ENCODE results near the gene ZNF486.
A peak's percentile ranks its signal among the peaks of the same experiment; 100 is the strongest.
"Not testable (repeated sequence)": the region's sequence is repeated elsewhere in the genome, so short reads cannot be mapped to it uniquely, and the experiment has no call there.

Gene ZNF486

DNA sequence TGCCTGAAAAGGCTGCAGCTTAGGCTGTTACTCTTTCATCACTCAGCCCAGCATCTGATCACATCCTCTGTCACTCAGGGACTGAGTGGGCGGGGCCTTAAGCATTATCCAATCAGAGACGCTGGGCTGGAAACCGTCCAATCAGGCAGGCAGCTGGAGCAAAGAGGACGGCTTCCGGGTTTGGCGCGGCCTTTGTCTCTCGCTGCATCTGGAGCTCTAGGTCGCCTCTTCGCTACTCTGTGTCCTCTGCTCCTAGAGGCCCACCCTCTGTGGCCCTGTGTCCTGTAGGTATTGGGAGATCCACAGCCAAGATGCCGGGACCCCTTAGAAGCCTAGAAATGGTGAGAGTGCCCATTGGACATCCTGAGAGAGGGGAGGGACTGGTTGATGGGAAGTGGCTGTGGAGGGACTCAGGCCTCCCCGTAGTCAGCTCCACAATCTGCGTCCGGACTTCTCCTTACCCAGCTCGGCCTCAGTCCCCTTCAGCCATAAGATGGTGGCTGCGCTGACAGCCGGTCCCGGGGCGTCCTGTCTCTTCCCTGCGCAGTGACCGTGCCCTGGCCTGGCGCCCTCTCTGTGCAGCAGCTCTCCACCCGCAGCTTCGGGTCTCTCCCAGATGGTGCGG lies at the start of gene ZNF486:
TSS of gene ZNF486 (plus strand) at position 195 of the 625 bp plus-strand sequence. CDS start at position 312, 117 bp downstream.
- DNase-seq = peak; percentile 99

DNA sequence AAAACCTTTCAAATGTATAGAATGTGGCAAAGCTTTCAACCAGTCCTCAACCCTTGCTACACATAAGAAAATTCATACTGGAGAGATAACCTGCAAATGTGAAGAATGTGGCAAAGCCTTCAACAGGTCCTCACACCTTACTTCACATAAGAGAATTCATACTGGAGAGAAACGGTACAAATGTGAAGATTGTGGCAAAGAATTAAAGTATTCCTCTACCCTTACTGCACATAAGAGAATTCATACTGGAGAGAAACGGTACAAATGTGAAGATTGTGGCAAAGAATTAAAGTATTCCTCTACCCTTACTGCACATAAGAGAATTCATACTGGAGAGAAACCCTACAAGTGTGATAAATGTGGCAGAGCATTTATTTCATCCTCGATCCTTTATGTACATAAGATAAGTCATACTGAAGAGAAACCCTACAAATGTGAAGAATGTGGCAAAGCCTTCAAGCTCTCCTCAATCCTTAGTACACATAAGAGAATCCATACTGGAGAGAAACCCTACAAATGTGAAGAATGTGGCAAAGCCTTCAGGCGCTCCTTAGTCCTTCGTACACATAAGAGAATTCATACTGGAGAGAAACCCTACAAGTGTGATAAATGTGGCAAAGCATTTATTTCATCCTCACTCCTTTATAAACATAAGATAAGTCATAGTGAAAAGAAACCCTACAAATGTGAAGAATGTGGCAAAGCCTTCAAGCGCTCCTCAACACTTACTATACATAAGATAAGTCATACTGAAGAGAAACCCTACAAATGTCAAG lies 48.8 kb upstream of the ZNF486 start:
- not testable (repeated sequence) for DNase-seq

DNA sequence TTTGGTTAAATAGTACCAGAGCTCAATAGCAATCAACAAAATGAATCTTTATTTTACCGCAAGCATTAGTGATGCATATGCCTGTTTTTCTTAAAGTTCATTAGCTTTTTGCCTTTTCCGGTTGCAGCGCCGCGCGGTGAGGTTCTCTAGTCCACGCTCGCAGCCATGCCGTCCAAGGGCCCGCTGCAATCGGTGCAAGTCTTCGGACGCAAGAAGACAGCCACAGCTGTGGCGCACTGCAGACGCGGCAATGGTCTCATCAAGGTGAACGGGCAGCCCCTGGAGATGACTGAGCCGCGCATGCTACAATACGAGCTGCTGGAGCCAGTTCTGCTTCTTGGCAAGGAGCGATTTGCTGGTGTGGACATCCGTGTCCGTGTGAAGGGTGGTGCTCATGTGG lies 42.1 kb upstream of the ZNF486 start:
- no peak for DNase-seq

DNA sequence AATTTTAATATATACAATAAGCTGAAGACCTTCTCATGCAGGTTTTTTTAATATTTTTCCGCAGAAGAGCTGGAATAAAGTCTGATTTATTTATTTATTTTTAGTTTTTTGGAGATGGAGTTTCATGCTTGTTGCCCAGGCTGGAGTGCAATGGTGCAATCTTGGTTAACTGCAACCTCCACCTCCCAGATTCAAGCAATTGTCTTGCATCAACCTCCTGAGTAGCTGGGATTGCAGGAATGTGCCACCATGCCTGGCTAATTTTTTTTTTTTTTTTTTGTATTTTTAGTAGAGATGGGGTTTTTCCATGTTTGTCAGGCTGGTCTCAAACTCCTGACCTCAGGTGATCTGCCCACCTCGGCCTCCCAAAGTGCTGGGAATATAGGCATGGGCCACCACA lies 34.1 kb upstream of the ZNF486 start:
- not testable (repeated sequence) for DNase-seq

DNA sequence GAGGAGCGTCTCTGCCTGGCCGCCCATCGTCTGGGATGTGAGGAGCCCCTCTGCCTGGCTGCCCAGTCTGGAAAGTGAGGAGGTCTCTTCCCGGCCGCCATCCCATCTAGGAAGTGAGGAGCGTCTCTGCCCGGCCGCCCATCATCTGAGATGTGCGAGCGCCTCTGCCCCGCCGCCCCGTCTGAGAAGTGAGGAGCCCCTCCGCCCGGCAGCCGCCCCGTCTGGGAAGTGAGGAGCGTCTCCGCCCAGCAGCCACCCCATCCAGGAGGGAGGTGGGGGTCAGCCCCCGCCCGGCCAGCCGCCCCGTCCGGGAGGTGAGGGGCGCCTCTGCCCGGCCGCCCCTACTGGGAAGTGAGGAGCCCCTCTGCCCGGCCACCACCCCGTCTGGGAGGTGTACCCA lies 29.3 kb upstream of the ZNF486 start:
- not testable (repeated sequence) for DNase-seq

DNA sequence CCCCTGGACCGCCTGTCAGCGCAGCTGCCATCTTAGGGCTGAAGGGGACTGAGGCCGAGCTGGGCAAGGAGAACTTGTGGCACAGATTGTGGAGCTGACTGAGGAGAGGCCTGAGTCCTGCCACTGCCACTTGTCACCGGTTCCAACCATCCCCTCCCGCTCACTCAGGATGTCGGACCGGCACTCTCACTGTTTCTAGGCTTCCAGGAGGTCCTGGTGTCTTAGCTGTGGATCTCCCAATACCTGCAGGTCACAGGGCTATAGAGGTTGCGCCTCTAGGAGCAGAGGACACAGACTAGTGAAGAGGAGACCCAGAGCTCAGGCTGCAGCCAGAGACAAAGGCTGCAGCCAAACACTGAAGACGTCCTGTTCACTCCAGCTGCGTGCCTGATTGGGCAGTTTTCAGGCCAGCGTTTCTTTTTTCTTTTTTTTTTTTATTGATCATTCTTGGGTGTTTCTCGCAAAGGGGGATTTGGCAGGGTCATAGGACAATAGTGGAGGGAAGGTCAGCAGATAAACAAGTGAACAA lies 15.3 kb upstream of the ZNF486 start:
- no peak for DNase-seq

DNA sequence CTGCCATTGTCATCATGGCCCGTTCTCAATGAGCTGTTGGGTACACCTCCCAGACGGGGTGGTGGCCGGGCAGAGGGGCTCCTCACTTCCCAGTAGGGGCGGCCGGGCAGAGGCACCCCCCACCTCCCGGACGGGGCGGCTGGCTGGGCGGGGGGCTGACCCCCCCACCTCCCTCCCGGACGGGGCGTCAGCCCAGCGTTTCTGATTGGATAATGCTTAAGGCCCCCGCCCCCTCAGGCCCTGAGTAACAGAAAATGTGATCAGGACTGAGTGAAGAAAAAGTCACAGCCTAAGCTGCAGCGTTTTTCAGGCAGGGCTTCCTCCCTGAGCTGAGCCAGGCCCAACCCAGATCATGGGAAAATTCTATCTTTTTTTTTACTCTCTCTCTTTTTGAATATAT lies 14.5 kb upstream of the ZNF486 start:
- not testable (repeated sequence) for DNase-seq

DNA sequence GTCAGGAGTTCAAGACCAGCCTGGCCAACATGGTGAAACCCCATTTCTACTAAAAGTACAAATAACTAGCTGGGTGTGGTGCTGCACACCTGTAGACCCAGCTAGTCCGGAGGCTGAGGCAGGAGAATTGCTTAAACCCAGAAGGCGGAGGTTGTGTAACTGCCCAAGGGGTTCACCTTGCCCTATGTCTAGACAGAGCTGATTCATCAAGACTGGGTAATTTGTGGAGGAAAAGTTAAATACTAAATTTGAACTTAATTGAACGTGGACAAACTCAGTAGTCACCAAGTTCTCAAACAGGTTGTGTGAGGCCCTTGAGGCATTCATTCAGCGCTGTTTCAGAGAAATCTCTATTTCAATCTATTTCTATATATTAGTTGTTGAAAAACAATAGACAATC lies 13.7 kb upstream of the ZNF486 start:
- DNase-seq = no peak

DNA sequence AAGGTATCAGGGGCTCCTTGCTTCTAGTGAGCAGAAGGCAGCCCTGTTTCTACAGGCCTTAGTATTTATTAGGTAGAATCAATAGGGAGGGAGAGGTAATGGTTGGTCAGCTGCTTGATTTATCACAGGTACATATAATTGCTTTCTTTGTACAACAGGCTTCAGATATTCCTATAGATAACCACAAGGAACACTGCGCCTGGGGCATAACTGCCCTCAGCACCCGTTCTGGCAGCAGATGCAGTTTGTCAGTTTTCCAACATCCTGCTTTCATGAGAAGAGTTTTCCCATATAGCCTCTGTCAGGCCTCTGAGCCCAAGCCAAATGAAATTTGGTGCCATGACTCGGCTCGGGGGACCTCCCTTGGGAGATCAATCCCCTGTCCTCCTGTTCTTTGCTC lies 12.4 kb upstream of the ZNF486 start:
- no peak for DNase-seq

DNA sequence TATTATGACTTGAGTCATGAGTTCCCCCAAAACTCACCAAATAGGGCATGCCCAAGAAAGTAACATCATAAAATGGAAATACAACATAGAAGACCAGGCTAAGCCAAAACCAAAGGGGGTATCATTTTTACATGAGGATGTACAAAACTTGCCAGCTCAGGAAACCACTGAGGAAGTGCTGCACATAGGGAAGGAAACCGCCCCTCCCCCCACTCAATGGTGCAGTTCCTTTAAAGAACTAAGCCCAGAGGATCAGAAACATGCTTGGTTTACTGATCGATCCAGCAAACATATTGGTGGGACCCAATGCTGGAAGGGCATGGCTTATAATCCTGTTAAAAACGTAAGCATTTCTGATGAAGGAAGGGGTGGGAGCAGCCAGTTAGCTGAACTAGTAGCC lies 4.2 kb upstream of the ZNF486 start:
- DNase-seq = no peak

DNA sequence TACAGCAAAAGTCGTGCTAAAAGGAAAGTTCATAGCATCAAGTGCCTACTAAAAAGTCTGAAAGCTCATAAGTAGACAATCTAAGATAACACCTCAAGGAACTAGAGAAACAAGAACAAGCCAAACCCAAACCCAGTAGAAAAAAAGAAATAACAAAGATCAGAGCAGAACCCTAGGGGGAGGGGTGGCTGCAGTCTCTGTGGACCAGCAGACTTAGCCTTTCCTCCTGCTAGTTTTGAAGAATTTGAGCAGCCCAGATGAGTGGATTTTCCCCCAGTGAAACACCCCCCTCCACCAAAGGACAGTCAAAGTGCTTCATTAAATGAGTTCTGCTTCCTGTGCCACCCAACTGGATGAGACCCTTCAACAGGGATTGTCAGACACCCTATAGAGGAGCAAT lies 2.6 kb upstream of the ZNF486 start:
- DNase-seq = no peak

DNA sequence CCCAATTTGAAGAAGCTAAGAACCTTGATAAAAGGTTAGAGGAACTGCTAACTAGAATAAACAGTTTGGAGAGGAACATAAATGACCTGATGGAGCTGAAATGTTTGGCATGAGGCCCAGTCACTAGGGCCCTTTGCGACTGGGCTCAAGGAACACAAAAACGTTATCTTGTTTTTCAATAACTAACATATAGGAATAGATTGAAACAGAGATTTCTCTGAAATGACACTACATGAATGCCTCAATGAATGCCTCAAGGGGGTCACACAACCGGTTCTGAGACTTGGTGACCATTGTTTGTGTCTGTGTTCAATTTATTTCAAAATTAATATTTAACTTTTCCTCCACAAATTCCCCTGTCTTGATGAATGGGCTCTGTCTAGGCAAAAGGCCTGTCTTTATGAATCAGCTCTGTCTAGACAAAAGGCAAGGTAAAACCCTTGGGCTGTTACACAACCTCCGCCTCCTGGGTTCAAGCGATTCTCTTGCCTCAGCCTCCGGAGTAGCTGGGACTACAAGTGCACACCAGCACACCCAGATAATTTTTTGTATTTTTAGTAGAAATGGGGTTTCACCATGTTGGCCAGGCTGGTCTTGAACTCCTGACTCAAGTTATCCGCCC lies 932 bp upstream of the ZNF486 start:
- DNase-seq = no peak

DNA sequence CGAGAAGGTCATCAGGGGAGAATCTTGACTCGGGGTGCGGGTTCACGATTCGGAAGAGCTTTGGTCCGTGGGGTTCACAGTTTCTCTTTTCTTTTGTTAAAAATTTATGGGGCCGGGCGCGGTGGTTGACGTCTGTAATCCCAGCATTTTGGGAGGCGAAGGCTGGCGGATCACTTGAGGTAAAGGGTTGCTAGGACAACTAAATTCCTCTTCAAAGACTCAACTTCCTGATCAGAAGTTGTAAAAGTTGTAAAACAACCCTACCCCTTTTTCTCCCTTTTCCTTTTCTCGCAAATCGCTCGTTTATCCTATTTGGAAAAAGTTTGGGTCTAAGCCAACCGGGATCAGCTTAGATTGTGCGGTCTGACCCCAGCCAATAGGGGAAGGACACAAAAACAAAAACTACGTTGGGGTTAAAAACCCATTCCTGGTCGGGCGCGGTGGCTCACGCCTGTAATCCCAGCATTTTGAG lies 673 bp downstream of the ZNF486 start:
- DNase-seq = no peak

DNA sequence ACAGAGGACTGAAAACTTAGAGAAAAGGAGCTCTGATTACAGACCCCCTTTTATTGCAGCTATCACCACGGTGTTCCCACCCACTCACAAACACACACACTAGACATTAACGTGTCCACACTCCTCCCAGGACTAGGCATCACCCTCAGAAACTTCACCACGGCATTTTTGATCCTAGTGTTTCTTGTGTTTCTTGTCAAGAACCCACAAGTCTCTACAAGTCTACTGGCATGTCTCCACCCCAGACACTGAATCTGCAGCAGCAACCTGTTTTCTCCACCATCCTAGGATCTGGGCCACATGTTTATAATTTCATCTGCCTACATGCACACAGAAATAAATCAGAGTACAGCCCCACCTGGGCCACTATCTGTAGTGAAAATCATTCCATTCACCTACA lies 4.3 kb downstream of the ZNF486 start:
- no peak for DNase-seq

DNA sequence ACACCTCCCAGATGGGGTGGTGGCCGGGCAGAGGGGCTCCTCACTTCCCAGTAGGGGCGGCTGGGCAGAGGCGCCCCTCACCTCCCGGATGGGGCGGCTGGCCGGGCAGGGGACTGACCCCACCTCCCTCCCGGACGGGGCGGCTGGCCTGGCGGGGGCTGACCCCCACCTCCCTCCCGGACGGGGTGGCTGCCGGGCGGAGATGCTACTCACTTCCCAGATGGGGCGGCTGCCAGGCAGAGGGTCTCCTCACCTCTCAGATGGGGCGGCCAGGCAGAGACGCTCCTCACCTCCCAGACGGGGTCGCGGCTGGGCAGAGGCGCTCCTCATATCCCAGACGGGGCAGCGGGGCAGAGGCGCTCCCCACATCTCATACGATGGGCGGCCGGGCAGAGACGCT lies 8.8 kb downstream of the ZNF486 start:
- not testable (repeated sequence) for DNase-seq

DNA sequence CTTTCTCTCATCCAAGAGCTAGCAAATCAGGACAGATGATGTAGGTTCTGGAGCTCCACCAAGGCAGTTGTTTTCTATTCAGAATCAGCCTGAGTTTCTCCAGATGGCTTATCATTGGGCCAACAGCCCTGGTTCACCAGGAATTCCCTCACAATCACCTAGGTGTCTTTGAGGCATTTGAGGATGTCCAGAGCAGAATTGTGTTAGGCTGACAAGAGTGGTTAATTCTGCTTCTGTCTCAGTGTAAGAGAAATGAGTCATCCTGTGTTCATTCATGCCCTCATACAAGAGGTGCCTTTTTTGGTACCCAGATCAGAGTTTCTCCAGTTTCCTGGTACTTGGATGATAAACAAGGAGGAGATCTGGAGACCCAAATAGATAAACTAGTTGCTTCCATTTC lies 12.9 kb downstream of the ZNF486 start:
- DNase-seq = peak; percentile 67

DNA sequence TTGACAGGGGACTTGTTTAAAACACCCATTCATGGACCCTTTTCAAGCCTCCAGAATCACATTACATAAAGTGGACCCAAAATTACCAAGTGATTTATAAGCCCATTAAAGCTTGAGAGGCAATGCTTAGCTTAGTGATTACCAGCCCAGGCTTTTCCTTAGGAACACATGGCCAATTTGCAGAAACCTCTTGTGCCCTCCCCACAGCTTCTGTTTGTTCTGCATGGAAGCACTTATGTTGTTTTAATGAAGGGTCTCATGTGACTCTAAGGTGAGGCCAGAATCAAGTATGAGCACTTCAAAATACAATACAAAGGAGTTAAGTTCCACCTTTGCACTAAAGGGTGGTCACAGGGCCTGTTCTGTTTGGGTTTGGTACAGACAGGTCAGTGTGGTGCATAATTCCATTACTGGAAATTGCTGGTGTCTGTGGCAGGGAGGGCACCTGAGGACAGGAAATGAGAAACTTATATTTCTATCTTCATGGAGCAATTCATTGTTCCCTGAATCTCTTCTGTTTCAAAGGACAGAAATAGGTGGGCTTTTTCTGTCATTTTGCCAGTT lies 15.3 kb downstream of the ZNF486 start:
- no peak for DNase-seq

DNA sequence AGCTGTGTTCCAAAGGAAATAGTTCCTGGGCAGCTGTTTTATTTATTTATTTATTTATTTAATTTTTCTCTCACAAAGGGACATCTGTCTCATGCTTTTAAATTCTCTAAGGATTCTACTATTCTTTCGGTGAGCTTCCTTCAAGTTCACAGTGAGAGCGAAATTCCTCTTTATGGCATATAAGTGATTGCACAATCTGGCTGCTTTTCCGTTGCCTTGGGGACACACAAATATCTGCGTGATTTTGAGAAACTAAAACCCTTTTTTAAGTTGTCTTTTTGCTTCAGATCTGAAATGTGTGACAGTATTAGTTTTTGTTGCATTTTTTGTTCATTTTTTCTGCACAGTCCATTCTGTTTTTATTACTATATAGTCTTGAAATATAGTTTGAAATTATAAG lies 19.2 kb downstream of the ZNF486 start:
- DNase-seq = no peak

DNA sequence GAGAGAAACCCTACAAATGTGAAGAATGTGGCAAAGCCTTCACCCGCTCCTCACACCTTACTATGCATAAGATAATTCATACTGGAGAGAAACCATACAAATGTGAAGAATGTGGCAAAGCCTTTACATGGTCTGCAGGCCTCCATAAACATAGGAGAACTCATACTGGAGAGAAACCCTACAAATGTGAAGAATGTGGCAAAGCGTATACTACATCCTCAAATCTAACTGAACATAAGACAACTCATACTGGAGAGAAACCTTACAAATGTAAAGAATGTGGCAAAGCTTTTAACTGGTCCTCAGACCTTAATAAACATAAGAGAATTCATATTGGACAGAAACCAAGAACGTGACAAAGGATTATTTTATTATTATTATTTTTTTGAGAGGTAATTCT lies 30.7 kb downstream of the ZNF486 start:
- DNase-seq = no peak

DNA sequence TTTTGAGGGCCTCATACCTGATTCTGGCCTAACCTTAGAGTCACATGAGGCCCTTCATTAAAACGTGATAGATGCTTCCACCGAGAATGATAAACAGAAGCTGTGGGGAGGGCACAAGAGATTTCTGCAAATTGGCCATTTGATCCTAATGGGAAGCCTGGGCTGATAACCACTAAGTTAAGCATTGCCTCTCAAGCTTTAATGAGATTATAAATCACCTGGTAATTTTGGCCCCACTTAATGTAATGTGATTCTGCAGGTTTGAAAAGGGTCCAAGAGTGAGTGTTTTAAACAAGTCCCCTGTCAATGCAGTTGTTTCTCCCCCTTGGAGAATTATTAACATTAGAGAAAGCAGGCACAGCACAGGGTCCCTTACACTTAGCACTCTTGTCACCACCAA lies 42.0 kb downstream of the ZNF486 start:
- DNase-seq = no peak

DNA sequence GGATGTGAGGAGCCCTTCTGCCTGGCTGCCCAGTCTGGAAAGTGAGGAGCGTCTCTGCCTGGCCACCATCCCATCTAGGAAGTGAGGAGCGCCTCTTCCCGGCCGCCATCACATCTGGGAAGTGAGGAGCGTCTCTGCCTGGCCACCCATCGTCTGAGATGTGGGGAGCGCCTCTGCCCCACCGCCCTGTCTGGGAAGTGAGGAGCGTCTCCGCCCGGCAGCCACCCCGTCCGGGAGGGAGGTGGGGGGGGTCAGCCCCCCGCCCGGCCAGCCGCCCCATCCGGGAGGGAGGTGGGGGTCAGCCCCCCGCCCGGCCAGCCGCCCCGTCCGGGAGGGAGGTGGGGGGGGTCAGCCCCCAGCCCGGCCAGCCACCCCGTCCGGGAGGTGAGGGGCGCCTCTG lies 47.4 kb downstream of the ZNF486 start:
- DNase-seq = not testable (repeated sequence)

DNA sequence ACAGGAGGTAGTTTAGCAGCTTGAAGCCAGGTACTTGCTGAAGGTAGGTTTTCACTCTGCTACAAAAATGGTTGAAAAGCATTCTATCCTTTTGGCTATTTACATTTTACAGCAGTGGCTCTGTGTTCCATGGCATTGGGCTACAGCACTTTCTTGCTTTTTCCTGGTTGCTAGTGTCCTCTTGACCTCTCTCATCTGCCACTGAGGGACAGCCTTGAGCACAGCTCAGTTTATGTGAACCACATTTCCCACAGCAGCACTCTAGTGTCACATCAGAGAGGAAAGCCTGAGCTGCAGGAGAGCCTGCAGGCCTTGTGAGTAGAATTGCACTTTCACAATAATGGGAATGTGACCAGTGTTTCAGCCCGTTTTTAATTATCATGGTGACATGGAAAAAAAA lies 54.6 kb downstream of the ZNF486 start:
- DNase-seq = not testable (repeated sequence)

DNA sequence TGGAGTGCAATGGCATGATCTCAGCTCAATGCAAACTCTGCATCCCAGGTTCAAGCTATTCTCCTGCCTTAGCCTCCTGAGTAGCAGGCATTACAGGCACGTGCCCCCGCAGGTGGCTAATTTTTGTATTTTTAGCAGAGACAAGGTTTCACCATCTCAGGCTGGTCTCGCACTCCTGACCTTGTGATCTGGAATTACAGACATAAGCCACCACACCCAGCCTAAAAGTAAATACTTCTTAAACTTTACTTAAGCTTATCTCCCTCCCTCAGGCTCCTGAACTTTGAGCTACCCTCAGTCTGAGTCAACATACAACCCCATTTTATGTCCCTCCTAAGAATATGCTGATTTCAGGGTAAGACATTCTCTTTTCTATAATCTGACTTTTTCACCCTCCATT lies 66.1 kb downstream of the ZNF486 start:
- no peak for DNase-seq

DNA sequence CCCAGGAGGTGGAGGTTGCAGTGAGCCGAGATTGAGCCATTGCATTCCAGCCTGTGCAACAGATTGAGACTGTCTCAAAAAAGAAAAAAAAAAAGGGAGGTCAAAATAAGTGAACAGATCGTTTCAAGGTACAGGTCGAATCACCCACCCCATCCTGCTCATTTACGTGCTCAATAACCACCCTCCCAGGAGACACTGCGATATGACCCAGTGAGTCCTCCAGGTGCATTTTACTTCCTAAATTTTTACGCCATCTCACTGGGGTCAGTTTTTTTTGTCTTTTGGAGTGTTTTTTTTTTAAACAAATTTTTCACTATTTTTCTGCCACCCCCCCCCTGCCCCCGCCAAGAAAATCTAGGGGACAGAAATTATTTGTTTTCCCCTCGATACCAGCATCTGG lies 68.1 kb downstream of the ZNF486 start:
- no peak for DNase-seq
